ENCODE data around the gene SLC25A29.
"Not testable (repeated sequence)": the region's sequence is repeated elsewhere in the genome, so short reads cannot be mapped to it uniquely, and the experiment has no call there.

SLC25A29 gene

GRCh38 chr14:100306101-100306997 lies at the start of gene SLC25A29:
Gene SLC25A29 (minus strand): TSS chr14:100306444. CDS start chr14:100306232, 212 bp downstream.
- in situ Hi-C loops (cut with MboI; ENCODE audit: low sequenced_read_pairs): no loop called here

- in situ Hi-C loops (cut with MboI; ENCODE audit: low sequenced_read_pairs): no loop called here
Observed at GRCh38 chr14:100350986-100351385, 44.7 kb upstream of the SLC25A29 start.

- in situ Hi-C loops (cut with MboI; ENCODE audit: low sequenced_read_pairs): no loop called here
Observed at GRCh38 chr14:100350276-100350926, 44.2 kb upstream of the SLC25A29 start.

- in situ Hi-C loops (cut with MboI; ENCODE audit: low sequenced_read_pairs): no loop called here
Observed at GRCh38 chr14:100348784-100349685, 42.8 kb upstream of the SLC25A29 start.

- in situ Hi-C loops (cut with MboI; ENCODE audit: low sequenced_read_pairs): no loop called here
Observed at GRCh38 chr14:100348253-100348729, 42.0 kb upstream of the SLC25A29 start.

GRCh38 chr14:100346306-100347091 lies 40.3 kb upstream of the SLC25A29 start:
- in situ Hi-C loops (cut with MboI; ENCODE audit: low sequenced_read_pairs): no loop called here

- in situ Hi-C loops (cut with MboI; ENCODE audit: low sequenced_read_pairs): no loop called here
Observed at GRCh38 chr14:100345711-100346110, 39.5 kb upstream of the SLC25A29 start.

- in situ Hi-C loops (cut with MboI; ENCODE audit: low sequenced_read_pairs): not testable (repeated sequence)
Observed at GRCh38 chr14:100344657-100345056, 38.4 kb upstream of the SLC25A29 start.

- in situ Hi-C loops (cut with MboI; ENCODE audit: low sequenced_read_pairs): not testable (repeated sequence)
Observed at GRCh38 chr14:100342826-100343225, 36.6 kb upstream of the SLC25A29 start.

GRCh38 chr14:100342195-100342594 lies 36.0 kb upstream of the SLC25A29 start:
- in situ Hi-C loops (cut with MboI; ENCODE audit: low sequenced_read_pairs): no loop called here

- in situ Hi-C loops (cut with MboI; ENCODE audit: low sequenced_read_pairs): no loop called here
Observed at GRCh38 chr14:100341301-100342031, 35.2 kb upstream of the SLC25A29 start.

GRCh38 chr14:100340423-100340813 lies 34.2 kb upstream of the SLC25A29 start:
- in situ Hi-C loops (cut with MboI; ENCODE audit: low sequenced_read_pairs): no loop called here

GRCh38 chr14:100339766-100340422 lies 33.6 kb upstream of the SLC25A29 start:
- in situ Hi-C loops (cut with MboI; ENCODE audit: low sequenced_read_pairs): no loop called here

GRCh38 chr14:100336618-100337530 lies 30.6 kb upstream of the SLC25A29 start:
- in situ Hi-C loops (cut with MboI; ENCODE audit: low sequenced_read_pairs): no loop called here

GRCh38 chr14:100334904-100335303 lies 28.7 kb upstream of the SLC25A29 start:
- in situ Hi-C loops (cut with MboI; ENCODE audit: low sequenced_read_pairs): no loop called here

GRCh38 chr14:100333827-100334226 lies 27.6 kb upstream of the SLC25A29 start:
- in situ Hi-C loops (cut with MboI; ENCODE audit: low sequenced_read_pairs): no loop called here

- in situ Hi-C loops (cut with MboI; ENCODE audit: low sequenced_read_pairs): no loop called here
Observed at GRCh38 chr14:100333311-100333710, 27.1 kb upstream of the SLC25A29 start.

- in situ Hi-C loops (cut with MboI; ENCODE audit: low sequenced_read_pairs): no loop called here
Observed at GRCh38 chr14:100332797-100333196, 26.6 kb upstream of the SLC25A29 start.

Data from HL-60/S4 (cell line).